GM19238 (cell line): Measurements from ENCODE around the gene EBF3.
"Not testable (repeated sequence)": the region's sequence is repeated elsewhere in the genome, so short reads cannot be mapped to it uniquely, and the experiment has no call there.

ENCODE experiments used
- DNase-seq: peaks from one replicate; pipeline ENCODE4 v3.0.0; 2011; ENCODE audit warnings: low spot score; ENCODE audit not compliant: insufficient read length

EBF3 gene

DNA sequence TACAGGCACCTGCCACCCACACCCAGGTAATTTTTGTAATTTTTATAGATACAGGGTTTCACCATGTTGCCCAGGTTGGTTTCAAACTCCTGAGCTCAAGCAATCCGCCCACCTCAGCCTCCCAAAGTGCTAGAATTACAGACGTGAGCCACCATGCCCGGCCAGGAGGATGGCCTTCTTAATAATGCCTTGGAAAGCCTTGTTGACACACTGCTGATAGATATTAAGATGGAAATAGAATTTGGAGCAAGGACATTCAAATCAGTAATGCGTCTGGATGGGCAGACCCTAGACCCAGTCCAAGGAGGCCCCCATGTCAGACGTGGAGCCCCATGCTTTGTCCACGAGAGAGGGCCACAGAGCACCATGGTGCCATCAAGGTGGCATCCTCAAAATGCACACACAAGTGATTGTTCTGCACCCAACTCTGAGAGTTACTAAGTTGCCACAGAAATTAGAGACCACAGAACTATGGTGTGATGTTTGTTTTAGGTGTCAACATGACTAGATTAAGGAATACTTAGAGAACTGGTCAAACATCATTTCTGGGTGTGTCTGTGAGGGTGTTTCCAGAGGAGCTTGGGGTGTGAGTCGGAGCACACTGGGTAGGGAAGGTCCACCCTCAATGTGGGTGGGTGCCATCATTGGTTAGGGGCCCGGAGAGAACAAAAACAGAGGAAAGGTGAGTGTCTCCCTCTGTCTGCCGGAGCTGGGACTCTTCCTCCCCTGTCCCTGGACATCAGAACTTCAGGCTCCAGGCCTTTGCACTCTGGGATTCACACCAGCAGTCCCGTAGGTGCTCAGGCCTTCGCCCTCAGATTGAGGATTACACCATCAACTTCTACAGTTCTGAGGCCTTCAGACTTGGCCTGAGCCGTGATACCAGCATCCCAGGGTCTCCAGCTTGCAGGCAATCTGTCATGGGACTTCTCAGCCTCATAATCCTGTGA, 34.5 kb downstream of the EBF3 start:
- DNase-seq, result no peak

DNA sequence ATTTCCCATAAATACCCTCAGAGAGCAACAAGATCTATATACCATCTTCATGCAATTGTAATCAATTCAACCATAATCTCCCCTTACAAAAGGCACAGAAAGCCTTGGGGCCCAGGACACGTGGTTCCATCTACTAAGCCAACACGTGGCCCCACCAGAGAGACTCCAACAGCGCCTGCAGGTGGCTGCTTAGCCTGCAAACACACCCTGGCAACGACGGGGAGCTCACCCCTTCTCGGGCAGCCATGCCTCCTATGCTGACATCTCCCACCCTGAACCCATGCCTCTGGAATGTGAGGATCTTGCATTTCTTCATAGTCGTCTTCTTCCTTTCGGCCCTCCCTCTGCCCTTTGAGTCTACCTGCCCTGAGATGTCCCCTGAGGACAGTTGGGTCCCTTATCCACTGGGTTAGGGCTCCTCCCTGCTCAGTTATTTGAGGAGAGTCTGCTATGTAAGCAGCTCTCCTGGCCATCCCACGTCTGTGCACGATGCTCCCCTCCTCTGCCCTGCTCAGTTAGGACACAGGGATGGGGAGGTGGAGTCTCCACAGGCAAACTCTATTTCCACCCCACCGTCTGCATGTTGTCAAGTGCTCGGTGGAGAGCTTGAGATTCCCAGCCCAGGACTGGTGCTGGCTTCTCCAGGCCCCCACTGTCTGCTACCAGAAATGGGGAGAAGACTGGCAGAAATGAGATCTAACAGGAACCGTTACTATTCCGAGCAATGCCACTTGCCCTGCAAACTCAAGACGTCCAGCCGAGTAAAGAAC, 36.5 kb downstream of the EBF3 start:
- DNase-seq, result no peak

DNA sequence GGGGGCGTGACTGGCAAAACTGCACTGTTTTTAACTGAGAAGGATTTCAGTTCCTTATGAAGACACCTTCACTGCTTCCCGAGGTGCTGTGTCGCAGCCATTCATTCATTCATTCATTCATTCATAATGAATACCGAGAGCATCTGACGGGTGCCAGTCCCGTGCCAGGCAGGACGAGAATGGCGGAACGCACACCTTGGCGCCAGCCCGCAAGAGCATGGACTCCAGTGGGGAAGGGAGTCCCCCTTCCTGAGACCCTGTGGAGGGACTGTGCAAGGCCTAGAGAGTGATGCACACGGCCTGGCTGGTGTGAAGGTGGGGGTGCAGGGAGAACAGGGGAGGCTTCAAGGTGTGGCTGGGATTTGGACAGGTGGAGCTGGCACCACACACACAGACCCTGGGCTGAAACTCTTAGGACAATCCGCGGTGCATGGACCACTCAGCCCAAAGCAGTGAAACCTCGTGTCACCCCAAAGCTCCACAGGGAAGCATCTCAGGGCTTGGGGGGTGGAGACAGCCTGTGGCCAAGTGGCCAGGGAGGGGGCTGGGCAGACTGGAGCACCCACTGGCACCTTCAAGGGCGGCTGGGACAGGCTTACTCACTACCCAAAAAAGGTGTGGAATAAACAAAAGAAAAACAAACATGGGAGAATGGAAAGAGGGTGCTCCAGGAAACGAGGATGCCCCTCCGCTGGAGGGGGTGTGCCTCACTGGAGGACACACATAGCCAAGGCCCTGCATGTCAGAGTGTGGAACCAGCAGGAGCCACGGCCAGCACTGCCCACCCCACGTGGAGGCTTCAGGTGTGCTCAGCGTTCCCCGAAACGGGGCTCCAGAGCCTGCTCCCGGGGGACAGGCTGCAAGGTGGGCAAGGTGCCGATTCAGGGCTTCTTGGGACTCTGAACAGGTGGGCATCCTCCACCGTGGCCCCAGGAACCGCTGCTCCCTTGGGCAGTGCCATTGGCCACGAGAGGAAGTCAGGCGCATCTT, 37.7 kb downstream of the EBF3 start:
- DNase-seq, result no peak

DNA sequence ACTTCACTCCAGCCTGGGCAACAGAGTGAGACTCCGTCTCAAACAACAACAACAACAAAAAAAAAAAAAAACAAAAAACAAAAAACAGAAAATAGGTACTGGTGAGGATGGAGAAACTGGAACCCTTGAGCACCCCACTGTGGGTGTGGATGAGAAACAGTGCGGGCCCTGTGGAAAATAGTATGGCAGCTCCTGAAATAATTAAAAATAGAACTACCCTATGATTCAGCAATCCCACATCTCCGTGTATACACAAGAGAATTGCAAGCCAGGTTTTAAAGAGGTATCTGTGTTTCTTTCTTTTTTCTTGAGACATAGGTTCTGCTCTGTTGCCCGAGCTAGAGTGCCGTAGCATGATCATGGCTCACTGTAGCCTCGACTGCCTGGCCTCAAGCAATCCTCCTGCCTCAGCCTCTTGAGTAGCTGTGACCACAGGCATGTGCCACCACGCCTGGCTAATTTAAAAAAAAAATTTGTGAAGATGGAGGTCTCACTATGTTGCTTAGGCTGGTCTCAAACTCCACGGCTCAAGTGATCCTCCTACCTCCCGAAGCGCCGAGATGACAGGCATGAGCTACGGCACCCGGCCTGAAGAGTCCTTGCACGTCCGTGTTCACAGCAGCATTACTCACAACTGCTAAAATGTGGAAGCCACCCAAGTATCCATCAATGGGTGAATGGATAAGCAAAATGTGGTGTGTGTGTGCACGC, 39.5 kb downstream of the EBF3 start:
- DNase-seq, result no peak

DNA sequence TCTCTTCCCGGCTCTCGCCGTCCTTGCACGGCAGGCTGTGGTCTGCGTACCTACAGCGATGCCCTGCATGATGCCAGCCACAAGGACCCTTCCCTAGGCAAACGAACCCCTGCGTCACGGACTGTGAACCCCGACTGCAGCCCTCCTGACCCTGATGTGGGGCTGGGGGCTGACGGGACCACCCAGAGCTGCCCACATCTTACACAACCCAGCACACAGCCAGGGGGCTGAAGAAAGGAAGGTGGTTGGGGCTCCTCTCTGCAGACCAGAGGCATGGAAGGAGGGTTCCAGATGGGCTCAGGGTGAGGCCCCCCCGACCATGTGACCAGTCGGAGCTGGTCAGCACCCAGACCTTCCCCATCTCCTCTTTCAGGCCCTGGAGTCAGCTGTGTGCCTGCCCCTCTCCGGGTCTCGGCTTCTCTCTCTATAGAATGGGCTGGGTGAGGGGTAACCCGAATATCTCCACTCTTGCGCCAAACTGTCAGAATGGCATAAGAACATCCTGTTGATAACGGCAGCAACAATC, 41.4 kb downstream of the EBF3 start:
- no peak for DNase-seq

DNA sequence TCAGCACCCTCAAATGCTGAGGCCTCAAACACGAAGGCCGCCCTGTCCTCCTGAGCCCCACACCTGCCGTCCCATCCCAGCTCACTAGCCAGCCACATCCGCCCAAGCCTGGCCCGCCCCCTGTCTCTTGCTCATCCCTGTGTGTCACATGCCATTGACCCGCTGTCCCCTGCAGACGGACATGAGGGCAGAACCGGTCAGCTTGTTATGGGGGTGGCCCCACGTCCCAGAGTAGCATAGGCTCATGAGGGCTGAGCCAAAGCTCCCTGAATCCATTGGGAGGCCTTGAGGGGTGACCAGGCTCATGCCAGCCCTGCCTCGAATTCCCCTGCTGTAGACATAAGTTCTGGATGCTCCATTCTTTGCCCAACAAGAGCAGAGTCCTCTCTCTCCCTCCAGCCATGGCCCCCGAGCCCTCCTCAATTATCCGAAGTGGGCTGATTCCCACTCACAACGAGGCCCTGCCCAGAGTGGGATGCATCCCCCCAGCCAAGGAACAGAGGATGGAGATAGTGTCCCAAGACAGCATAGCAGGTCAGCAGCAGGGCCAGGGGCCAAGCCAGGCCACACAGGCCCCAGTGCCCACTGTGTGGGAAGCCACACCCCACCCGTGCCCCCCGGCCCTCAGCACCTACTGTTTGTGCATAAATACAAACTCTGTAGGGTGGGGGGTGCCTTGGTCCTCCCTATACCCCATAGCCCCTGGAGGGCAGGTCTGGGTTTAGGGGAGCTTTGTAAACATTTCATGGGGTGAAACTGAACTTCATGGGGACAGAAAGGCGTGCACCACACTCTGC, 42.1 kb downstream of the EBF3 start:
- no peak for DNase-seq

DNA sequence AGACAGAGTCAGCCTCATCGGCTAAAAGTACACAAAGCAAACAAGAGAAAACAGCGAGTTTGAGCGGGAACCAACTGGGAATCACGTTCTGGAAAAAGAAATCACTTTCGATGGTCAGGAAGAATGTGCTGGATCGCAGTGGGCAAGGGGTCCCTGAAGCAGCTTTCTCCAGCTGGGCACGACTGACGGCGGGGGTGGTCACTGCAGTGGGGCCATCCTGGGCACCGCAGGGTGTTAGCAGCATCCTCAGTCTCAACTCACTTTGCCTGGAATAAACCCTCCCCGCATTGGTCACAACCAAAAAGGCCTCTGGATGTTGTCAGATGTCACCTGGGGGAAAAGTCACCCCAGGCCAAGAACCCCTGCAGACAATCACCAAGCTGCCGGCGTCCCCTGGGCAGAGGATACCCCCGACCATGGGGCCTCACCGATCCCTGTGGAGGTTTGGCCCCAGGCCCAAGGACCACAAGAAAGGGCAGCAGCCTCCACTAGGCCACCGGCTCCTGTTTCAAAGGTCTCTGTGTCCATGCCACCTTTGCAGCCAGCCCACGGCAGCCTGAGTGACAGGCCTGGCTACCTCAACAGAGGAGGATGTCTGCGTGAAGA, 42.9 kb downstream of the EBF3 start:
- no peak for DNase-seq

DNA sequence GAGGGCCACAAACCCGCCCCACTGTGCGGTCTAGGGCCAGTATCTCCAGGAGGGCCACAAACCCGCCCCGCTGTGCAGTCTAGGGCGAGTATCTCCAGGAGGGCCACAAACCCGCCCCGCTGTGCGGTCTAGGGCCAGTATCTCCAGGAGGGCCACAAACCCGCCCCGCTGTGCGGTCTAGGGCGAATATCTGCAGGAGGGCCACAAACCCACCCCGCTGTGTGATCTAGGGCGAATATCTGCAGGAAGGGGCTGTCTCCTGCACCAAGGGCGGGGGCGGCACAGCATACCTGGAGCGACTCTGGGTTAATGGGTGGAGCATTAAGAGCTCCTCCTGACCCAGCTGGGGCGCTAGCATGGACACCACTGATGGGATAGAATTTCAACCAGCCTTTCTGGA, 43.9 kb downstream of the EBF3 start:
- not testable (repeated sequence) for DNase-seq

DNA sequence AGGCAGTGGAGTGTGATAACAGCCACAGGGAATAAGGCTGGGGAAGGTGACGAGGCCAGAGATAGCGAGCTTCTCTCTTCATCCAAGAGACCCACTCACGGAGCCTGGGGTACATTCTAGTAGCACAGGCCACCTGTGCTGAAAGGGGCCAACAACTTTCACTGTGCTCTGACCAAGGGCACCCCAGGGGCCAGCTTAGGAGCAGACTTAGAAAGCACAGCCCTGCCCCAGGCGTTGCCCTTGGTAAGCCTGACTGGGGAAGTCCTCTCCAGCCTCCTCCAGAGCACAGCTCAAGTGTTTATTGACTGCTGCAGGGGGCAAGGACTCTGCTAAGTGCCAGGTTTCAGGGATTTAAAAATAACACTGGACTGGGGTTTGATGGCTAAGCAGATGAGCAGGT, 44.7 kb downstream of the EBF3 start:
- DNase-seq, result no peak

DNA sequence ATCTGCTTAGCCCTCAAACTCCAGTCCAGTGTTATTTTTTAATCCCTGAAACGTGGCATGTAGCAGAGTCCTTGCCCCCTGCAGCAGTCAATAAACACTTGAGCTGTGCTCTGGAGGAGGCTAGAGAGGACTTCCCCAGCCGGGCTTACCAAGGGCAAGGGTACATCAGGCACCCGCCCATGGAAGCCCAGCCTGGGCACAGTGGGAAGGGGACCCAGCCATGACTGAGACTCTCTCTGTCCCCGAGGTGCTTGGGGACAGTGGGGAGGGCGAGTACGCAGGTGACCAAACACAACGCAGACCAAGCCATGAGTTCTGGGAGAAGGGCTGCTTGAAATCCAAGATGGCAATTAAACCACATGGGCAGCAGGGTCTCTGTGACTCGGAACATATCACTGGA, 45.2 kb downstream of the EBF3 start:
- no peak for DNase-seq

DNA sequence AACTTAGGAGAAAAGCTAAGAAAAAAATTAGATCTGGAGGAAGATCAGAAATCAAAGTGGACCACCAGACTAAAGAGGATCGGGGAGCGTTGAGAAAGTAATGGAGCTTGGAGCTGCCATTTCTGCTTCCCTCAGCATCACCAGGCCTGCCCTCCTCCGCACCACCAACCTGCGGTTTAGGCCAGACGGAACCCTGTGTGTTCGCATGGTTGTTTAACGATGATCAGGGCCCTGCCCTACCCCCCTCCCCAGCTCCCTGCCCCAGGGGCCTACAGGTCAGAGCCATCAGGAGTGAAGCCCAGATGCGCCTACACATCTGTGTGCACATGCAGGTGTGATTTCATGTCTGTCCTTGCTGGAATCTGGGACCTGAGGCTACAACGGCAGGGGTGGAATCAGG, 45.7 kb downstream of the EBF3 start:
- no peak for DNase-seq

DNA sequence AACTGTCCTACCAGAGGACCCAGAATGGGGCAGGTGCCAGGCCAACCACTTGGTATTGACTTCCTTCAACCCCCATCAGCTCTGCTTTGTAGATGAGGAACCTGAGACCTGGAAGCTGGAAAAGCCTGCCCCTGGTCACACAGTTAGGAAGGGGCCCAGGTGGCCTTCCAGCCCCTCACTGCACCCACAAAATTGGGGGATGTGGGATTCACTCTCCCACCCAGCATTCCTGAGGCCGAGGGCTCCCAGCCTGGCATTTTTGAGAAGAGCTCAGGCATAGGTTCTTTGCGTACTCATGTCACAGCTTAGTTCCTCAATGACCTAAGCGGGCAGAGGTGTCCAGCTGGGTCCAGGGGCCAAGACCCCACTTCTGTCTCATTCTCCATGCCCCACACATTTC, 46.1 kb downstream of the EBF3 start:
- DNase-seq, result no peak

DNA sequence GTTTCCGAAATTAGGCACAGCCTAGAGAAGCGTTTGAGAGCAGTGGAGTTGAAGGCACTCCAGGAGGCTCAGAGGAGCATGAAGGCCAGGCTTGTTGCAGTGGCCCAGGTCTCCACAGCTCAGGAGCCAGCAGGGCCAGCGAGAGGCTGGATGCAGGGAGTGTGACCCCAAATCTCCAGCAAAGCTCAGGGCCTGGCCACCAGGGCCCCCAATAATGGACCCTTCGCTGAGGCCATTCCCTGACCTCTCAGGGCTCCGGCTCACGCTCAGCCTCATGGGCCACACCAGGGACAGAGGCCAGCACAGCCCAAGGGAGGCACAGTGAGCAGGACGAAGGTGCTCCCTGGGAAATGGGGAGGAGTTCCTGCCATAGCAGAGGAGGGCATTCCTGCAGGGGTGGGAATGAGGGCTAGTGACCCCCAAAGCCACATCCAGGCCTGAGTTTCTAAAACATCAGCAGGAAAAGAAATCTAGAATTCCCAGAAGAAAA, 47.5 kb downstream of the EBF3 start:
- no peak for DNase-seq

DNA sequence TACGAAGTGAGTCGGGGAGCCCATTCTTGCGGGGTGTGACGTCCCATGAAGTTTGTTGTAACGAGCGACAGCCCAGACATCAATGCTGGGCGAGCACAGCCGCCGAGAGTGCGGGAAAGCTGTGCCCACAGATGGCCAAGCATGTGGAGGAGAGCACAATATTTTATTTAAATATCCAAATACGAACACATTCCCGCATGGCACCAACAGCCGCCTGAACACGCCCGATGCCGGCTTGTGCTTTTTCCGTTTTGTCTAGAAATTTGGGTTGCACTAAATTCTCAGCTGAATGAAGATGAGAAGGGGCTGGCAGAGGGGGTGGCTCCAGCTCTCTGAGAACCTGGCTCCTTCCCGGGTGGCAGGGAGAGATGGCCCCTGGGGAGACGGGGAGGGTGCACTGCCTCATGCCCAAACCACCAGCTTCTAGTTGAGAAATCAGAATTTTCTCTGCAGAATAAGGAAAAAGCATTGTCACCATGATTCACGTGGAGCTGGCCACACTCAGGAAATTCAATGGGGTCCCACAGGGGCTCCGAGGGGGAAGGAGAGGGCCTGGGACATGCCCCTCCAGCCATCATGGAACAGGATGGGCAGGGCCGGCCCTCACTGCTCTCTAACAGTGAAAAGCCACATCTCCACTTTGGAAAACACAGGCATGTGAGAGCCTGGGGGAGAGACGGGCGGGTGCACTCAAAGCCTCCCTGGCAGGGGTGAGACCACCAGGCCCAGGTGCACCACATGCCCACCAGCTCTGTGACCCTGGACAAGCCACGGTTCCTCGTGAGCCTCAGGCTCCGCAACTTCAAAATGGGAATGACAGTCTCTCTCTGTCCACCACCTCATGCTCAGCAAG, 48.3 kb downstream of the EBF3 start:
- no peak for DNase-seq

DNA sequence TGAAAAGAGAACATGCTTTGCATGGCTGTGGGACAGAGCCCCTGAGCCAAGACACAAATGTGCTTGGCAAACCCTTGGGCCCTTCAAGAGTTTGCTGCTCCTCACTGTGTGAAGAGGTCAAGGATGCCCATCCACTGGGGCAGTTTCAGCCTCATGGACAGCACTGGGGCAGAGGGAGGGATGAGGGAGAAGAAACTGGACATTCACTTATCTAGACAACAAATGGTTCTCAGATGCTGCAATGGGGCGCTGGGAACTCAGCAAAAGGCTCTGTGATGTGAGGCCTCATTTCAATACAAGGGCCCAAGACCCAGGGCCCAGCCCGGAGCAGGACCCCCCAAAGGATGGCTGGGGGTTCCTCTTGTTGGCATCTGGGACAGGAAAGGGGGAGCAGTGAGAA, 49.1 kb downstream of the EBF3 start:
- DNase-seq, result no peak

DNA sequence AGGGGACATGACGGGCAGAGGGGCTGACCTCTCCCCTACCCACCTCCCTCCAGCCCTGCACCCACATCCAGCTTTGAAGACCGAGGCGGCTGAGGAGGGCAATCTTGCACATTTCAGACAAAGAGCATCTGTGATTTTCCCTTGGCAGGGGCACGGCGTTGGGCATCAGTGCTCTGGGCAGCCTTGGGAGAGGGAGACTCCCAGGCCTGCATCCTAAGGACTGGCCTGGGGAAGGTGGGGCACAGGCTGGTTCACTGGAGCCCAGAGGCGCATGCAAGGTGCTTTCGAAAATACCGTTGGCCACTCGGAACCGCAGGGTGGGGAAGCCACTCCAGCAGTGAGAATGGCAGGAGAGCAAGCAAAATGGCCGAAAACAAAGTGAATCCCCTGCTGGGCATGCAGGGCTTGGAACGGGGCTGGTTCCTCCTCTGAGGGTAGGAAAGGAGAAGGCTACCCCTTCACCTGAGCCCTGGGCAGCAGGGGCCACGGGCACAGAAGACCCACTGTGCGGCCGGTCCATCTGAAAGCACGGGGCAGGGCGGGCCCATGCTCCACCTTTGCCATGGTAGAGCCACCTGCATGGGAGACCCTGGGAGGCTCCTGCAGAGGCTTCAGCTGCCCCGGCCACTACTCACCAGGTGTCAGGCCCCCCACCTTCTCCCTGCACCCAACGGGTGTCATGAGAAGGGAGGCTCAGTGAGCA, 49.8 kb downstream of the EBF3 start:
- no peak for DNase-seq

DNA sequence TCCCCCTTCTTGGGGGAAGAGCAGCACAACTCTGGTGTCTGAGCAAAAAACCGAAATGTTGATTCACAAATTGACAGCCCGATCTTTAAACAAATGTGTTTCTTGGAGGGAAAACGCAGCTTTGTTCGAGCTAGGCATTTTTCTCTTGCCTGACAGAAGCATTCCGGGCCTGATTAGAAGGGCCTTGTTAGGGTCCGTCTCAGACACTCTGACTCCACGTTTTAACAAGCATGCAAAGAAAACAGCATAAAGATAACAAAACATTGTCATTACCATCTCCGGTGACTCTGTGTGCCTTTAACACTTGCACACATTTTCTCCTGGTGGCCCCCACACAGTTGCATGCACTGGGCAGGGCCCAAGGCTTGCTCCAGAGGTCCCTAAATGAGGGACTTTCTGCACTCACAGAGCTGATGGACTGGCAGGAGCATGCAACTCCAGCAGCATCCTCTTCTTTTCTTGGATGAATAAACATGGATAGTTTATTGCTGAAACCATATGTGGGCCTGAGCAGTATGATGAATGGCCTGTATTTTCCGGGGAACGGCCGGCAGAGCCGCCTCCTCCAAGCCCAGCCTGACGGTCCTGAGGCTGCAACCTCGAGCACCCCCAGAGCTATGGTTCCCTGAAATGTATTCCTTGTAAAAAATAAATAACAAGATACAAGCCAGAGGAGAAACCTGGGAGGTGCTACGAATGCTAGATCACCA, 50.9 kb downstream of the EBF3 start:
- no peak for DNase-seq
